ENCODE results near the gene DAB2. TPM values are rescaled to one million over a fixed set of nuclear protein-coding genes. Genes with fewer than 3 reads are reported as not detected.

Gene DAB2
- total RNA-seq, 1 experiment from 2014 or later: 5.5 TPM

GRCh38 chr5:39417979-39418378 is 6.8 kb downstream of the DAB2 start:
- Histone ChIP-seq H3K9me2 (ENCODE audit: insufficient read depth) (no peaks in the 10 kb centered on the region), H3K4me2 (ENCODE audit: low read length) (no peak overlapping the region), H3K9ac (ENCODE audit: low read length) (no peak overlapping the region), H3K4me3 (replicated peaks in 1 of 2; ENCODE audit: low read depth in 1 of 2, low read length in 2 of 2) (no peak overlapping the region), H3K4me1 (ENCODE audit: control insufficient read depth in 1 of 2, insufficient read depth in 2 of 2, low read length in 2 of 2) (no peaks in the 10 kb centered on the region), H3K9me3 (ENCODE audit: control insufficient read depth in 1 of 2, insufficient read depth in 1 of 2, low read depth in 1 of 2, low read length in 2 of 2) (no peaks in the 10 kb centered on the region), H2AFZ (ENCODE audit: low read depth, low read length, poor library complexity, severe bottlenecking) (no peak overlapping the region), H4K20me1 (ENCODE audit: insufficient read depth) (no peaks in the 10 kb centered on the region), H3K36me3 (ENCODE audit: control insufficient read depth in 1 of 2, insufficient read depth in 2 of 2, low read length in 2 of 2) (no peaks in the 10 kb centered on the region), H3K79me2 (ENCODE audit: insufficient read depth, low read length) (no peaks in the 10 kb centered on the region), H3K27me3 (ENCODE audit: insufficient read depth, low read length) (no peaks in the 10 kb centered on the region), H3K27ac (ENCODE audit: low read depth, low read length) (no peak overlapping the region)
- DNase-seq (ENCODE audit: low read depth, low spot score): no peak
- RAD21 ChIA-PET (ENCODE audit: low non-redundant PET in 1 of 2, low total read pairs in 2 of 2, uncharacterized antibody in 2 of 2, unreplicated experiment in 2 of 2): no interaction called here
- CTCF ChIA-PET: no interaction called here
- ATAC-seq: no peak
- POLR2A ChIA-PET: no interaction called here
- BruUV-seq (replicated peaks): no TSS peak
- intact Hi-C loops (cut with micrococcal nuclease): no loop called here
- TF ChIP-seq POLR2A (IDR thresholded peaks at IDR 0.05; ENCODE audit: borderline replicate concordance, extremely low read depth, insufficient read depth, insufficient read length): no peak
- TF ChIP-seq, protein P1, sequence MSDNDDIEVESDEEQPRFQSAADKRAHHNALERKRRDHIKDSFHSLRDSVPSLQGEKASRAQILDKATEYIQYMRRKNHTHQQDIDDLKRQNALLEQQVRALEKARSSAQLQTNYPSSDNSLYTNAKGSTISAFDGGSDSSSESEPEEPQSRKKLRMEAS (IDR thresholded peaks at IDR 0.05): no peak
- no peak for TF ChIP-seq EZH2phosphoT487 (IDR thresholded peaks at IDR 0.05; ENCODE audit: borderline replicate concordance)
- no peak for TF ChIP-seq FOSL1 (IDR thresholded peaks at IDR 0.05; ENCODE audit: low read depth)
- no peak for TF ChIP-seq SIN3A (IDR thresholded peaks at IDR 0.05; ENCODE audit: low read depth)
- TF ChIP-seq CTCF (IDR thresholded peaks at IDR 0.05 in 2 of 3, conservative IDR thresholded peaks at IDR 0.05 in 1 of 3; ENCODE audit: borderline replicate concordance in 1 of 3, insufficient read depth in 1 of 3, low read depth in 2 of 3, low read length in 2 of 3): no peak
- TF ChIP-seq CEBPB (IDR thresholded peaks at IDR 0.05; ENCODE audit: low read depth): no peak
- no peak for TF ChIP-seq ZNF274 (IDR thresholded peaks at IDR 0.05; ENCODE audit: low read depth, low read length)
- no peak for TF ChIP-seq ATF3 (IDR thresholded peaks at IDR 0.05)
- no peak for TF ChIP-seq CBX3 (IDR thresholded peaks at IDR 0.05; ENCODE audit: low read depth)
- TF ChIP-seq POLR2AphosphoS5 (IDR thresholded peaks at IDR 0.05; ENCODE audit: low read depth, low read length): no peak
- TF ChIP-seq YY1 (IDR thresholded peaks at IDR 0.05; ENCODE audit: extremely low read depth, insufficient replicate concordance, low read depth, low read length): no peak
- no peak for TF ChIP-seq JUND (IDR thresholded peaks at IDR 0.05)
- TF ChIP-seq, protein P2, sequence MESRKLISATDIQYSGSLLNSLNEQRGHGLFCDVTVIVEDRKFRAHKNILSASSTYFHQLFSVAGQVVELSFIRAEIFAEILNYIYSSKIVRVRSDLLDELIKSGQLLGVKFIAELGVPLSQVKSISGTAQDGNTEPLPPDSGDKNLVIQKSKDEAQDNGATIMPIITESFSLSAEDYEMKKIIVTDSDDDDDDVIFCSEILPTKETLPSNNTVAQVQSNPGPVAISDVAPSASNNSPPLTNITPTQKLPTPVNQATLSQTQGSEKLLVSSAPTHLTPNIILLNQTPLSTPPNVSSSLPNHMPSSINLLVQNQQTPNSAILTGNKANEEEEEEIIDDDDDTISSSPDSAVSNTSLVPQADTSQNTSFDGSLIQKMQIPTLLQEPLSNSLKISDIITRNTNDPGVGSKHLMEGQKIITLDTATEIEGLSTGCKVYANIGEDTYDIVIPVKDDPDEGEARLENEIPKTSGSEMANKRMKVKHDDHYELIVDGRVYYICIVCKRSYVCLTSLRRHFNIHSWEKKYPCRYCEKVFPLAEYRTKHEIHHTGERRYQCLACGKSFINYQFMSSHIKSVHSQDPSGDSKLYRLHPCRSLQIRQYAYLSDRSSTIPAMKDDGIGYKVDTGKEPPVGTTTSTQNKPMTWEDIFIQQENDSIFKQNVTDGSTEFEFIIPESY (IDR thresholded peaks at IDR 0.05; ENCODE audit: extremely low read depth, insufficient replicate concordance, low read length): no peak
- TF ChIP-seq RAD21 (IDR thresholded peaks at IDR 0.05; ENCODE audit: low read depth): no peak

All from HCT116 (cell line).